ENCODE measurements around the gene NEU2. TPM values are rescaled to one million over a fixed set of nuclear protein-coding genes. Genes with fewer than 3 reads are reported as not detected.

Gene NEU2
- total RNA-seq, 1 donor: not detected

DNA sequence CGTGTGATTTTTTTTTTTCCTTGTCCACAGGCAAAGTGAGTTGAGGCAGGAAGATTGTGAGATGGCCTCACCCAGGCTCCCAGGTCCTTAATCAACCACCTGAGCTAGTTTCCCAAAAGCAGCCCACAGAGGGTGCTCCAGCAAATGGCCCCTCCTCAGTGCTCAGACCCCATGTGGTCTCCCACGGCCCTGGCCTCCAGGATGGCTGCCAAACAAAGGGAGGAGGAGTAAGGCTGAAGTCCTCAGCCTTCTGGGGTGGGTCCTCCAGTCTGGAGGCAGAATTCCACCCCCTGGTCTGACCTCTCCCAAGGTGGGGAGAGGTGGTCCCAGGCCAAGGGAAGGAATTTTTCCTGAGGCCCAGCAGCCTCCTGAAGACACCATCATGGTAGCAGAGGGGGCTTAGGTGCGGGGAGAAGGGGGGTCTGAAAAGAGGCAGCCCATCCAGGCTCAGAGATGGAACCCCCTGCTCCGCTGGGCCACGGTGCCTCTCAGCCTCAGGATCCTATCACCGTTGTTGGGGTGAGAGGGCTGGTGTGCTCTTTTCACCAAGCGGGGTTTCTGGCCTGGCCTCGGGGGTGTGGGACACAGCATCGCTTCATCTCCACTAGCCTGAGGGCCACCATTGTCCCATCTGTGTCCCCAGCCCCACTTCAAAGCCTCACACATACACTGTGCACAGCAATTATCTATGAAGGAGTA is 21.8 kb upstream of the NEU2 start:
- TF ChIP-seq, protein P1, sequence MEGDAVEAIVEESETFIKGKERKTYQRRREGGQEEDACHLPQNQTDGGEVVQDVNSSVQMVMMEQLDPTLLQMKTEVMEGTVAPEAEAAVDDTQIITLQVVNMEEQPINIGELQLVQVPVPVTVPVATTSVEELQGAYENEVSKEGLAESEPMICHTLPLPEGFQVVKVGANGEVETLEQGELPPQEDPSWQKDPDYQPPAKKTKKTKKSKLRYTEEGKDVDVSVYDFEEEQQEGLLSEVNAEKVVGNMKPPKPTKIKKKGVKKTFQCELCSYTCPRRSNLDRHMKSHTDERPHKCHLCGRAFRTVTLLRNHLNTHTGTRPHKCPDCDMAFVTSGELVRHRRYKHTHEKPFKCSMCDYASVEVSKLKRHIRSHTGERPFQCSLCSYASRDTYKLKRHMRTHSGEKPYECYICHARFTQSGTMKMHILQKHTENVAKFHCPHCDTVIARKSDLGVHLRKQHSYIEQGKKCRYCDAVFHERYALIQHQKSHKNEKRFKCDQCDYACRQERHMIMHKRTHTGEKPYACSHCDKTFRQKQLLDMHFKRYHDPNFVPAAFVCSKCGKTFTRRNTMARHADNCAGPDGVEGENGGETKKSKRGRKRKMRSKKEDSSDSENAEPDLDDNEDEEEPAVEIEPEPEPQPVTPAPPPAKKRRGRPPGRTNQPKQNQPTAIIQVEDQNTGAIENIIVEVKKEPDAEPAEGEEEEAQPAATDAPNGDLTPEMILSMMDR (IDR thresholded peaks at IDR 0.05; ENCODE audit: insufficient read depth, low read depth, low read length): no peak
- H3K4me3 ChIP-seq (ENCODE audit: low read depth, low read length): no peak overlapping the region
- DNase-seq (ENCODE audit: low read depth): no peak

DNA sequence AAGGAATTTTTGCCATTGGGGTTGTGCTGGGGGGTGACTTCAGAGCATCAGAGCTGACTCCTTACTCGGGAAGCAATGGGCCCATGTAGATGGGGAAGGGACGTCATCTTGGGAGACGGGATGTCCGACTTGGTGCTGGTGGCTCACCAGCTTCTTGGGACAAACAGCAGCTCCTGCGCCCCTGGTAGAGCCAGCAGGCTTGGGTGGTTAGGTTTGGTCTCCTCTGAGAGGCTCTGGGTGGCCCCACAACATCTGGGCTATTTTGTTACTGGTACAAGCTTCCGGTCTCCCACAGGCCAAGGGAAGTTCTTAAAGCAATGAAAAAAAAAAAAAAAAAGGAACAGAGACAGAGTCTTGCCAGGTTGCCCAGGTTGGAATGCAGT is 21.2 kb upstream of the NEU2 start:
- DNase-seq (ENCODE audit: low read depth): no peak
- no peak overlapping the region for H3K4me3 ChIP-seq (ENCODE audit: low read depth, low read length)
- TF ChIP-seq, protein P1 (IDR thresholded peaks at IDR 0.05; ENCODE audit: insufficient read depth, low read depth, low read length): no peak

DNA sequence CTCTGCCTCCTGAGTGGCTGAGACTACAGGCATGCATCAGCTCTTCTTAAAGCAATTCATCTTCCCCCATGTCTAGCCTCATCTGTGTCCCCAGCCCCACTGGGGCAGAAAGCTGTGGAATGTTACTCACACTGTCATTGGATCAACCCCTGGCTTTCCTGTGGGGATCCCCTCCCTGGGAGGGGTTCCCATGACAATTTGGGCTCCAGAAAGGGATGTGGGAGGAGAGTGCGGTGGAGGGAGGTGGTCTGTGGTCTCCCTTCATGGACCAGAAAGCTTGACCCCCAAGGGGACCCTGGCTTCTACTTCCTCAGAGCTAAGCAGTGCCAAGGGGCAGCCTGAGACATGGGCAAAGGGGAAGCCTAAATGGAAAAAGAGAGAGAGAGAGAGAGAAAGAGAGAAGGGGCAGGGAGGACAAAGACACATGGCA is 20.8 kb upstream of the NEU2 start:
- no peak for DNase-seq (ENCODE audit: low read depth)
- TF ChIP-seq, protein P1 (IDR thresholded peaks at IDR 0.05; ENCODE audit: insufficient read depth, low read depth, low read length): no peak
- H3K4me3 ChIP-seq (ENCODE audit: low read depth, low read length): no peak overlapping the region

DNA sequence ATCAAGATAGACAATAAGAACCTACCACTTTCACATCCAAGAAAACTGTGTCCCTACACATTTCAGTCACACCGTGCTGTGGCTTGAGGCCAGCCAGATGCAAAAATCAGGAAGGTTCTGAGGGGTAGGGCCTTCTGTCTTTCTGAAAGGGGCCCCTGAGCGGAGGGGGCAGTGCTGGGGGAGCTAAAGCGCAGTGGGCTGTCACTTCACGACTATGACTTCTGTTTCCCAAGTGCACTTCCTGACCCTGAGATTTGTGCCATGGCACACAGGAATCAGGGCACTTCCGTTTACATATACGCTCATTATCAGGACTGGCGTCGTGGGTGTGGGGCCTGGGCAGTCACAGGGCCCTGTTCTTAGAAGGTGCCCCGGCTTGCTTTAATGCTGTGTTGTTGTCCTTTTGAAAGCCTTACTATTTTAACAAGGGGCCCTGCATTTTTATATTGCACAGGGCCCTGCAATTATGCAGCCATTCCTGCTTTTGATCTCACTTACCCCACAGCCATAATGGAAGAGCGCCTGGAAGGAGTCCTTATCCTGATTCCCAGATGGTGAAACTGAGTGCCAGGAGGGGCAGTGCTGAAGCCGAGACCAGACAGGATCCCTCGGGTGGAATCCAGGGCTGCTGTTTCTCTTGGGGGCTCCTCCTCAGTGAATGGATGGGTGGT is 20.0 kb upstream of the NEU2 start:
- TF ChIP-seq, protein P1 (IDR thresholded peaks at IDR 0.05; ENCODE audit: insufficient read depth, low read depth, low read length): no peak
- no peak for DNase-seq (ENCODE audit: low read depth)
- no peak overlapping the region for H3K4me3 ChIP-seq (ENCODE audit: low read depth, low read length)

DNA sequence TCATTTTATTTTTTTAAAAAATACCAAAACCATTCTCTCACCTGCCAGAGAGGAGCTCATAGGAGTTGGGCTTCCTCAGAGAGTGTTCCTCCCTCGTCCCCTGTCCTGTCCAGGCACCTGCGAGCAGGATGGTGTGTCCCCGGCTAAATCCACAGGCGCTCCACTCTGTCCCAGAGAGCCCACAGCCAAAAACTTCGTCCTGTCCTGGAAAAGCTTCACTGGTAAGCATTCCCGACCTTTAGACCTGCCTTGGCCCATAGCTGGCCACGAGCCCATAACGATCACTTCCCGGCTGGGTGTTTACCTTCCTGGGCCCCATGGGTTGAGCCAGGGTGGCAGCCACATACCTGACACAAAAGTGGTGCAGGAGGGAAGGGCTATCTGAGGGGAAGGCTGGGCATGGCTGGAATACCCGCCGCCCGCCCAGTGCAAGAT is 19.4 kb upstream of the NEU2 start, which contains the start of gene NGEF:
TSS of gene NGEF (minus strand) at position 230 of the 435 bp plus-strand sequence. CDS start 38,366 bp downstream, outside the sequence.
- H3K4me3 ChIP-seq (ENCODE audit: low read depth, low read length): no peak within 1 kb of the TSS
- TF ChIP-seq, protein P1 (IDR thresholded peaks at IDR 0.05; ENCODE audit: insufficient read depth, low read depth, low read length): no peak
- no peak for DNase-seq (ENCODE audit: low read depth)

DNA sequence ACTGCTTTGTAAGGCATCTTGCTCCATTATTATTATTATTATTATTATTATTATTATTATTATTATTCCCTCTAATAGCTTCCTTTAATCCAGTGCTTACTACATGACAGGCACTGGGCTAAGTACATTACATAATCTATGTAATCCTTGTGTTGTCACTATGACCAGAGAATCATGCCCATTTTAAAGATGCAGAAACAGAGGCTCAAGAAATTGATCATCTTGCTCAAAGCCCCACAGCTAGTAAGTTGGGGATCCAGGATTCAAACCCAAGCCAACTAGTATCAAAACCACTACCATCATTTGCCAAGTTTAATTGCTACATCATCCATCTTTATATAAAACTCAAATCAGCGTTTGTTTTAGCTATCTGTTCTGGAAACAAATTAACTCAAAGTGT is 18.8 kb upstream of the NEU2 start:
- TF ChIP-seq, protein P1 (IDR thresholded peaks at IDR 0.05; ENCODE audit: insufficient read depth, low read depth, low read length): no peak
- no peak overlapping the region for H3K4me3 ChIP-seq (ENCODE audit: low read depth, low read length)
- DNase-seq (ENCODE audit: low read depth): no peak

All from fibroblast of villous mesenchyme (primary cell).